HepG2 (cell line): Measurements from ENCODE around the gene GTF2H1. TPM values are rescaled to one million over a fixed set of nuclear protein-coding genes. Genes with fewer than 3 reads are reported as not detected.

Experiments
- FOXK2 ChIP-seq: fragments of 450-650 bp; IDR thresholded peaks from 2 replicates; pipeline ENCODE4 v1.6.1; 2016
- JUNB ChIP-seq: sonication (generic); formaldehyde crosslinking; IDR thresholded peaks from 2 replicates; pipeline ENCODE4 v1.8.0; 2022; ENCODE audit warnings: missing genetic modification reagents, mild to moderate bottlenecking, borderline replicate concordance
- NFAT5 ChIP-seq: sonication (generic); formaldehyde crosslinking; IDR thresholded peaks from 2 replicates; pipeline ENCODE4 v1.4.0; 2020; ENCODE audit warnings: missing genetic modification reagents
- ZKSCAN5 ChIP-seq: sonication (generic); formaldehyde crosslinking; IDR thresholded peaks from 2 replicates; pipeline ENCODE4 v1.5.1; 2020; ENCODE audit warnings: mild to moderate bottlenecking, missing genetic modification reagents
- ZNF17 ChIP-seq: sonication (generic); formaldehyde crosslinking; IDR thresholded peaks from 2 replicates; pipeline ENCODE4 v1.5.0; 2020; ENCODE audit warnings: mild to moderate bottlenecking, missing genetic modification reagents
- ZNF225 ChIP-seq: sonication (generic); formaldehyde crosslinking; IDR thresholded peaks from 2 replicates; pipeline ENCODE4 v1.4.0; 2020; ENCODE audit warnings: mild to moderate bottlenecking, missing genetic modification reagents
- ZNF614 ChIP-seq: IDR thresholded peaks from 2 replicates; pipeline ENCODE4 v1.6.1; 2018; ENCODE audit warnings: missing biosample characterization, missing genetic modification reagents, inconsistent platforms, borderline replicate concordance
- ZNF746 ChIP-seq: sonication (generic); formaldehyde crosslinking; IDR thresholded peaks from 2 replicates; pipeline ENCODE4 v1.8.0; 2022; ENCODE audit warnings: mild to moderate bottlenecking, missing genetic modification reagents
- polyA plus RNA-seq, 8 experiments: library from polyadenylated mRNA; depleted of rRNA in 3 of 8; stranded (reverse) in 7 of 8; unstranded in 1 of 8; fragments of >200 nt; fragmentation: Illumina TruSeq in 4 of 8; extraction: Trizol in 4 of 8; gene quantifications; 2 replicates each; pipeline versions ENCODE4 v1.2.1 to v1.2.3, GENCODE V29; 2011 to 2016; ENCODE audit warnings: low read depth in 4 of 8, missing spikeins in 1 of 8, mixed read lengths in 1 of 8; ENCODE audit not compliant: insufficient read depth in 1 of 8
- total RNA-seq, 5 experiments: library from RNA; depleted of rRNA; stranded (reverse); fragments of >200 nt; fragmentation: Illumina TruSeq; extraction: Trizol; gene quantifications; 2 replicates each; pipeline ENCODE4 v1.2.3, GENCODE V29; 2016; ENCODE audit warnings: low read depth in 1 of 5
- TF ChIP-seq, protein P1 (sequence below): sonication (generic); formaldehyde crosslinking; conservative IDR thresholded peaks from 2 replicates; pipeline ENCODE4 v1.4.0; 2020; ENCODE audit warnings: missing genetic modification reagents

Gene GTF2H1
- total and polyA plus RNA-seq, 2 of the 13 experiments (the other 11 are each of a cell fraction or from before 2014, with no cell fraction given), result 15.7 to 51.4 TPM

- no peak for TF ChIP-seq NFAT5 (CRISPR knock-in tag)
- TF ChIP-seq ZKSCAN5, result 0 out of 2 replicates have a peak, but pooled peaks have one; percentile 5
- TF ChIP-seq FOXK2, result peak; percentile 82
- TF ChIP-seq ZNF746, result peak; percentile 89
- no peak for TF ChIP-seq ZNF17 (CRISPR knock-in tag)
- TF ChIP-seq, protein P1, sequence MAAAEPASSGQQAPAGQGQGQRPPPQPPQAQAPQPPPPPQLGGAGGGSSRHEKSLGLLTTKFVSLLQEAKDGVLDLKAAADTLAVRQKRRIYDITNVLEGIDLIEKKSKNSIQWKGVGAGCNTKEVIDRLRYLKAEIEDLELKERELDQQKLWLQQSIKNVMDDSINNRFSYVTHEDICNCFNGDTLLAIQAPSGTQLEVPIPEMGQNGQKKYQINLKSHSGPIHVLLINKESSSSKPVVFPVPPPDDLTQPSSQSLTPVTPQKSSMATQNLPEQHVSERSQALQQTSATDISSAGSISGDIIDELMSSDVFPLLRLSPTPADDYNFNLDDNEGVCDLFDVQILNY (CRISPR knock-in tag), result peak; percentile 88
- 0 out of 2 replicates have a peak, but pooled peaks have one; percentile 56 for TF ChIP-seq JUNB (CRISPR knock-in tag)
- TF ChIP-seq ZNF614 (CRISPR knock-in tag), result 0 out of 2 replicates have a peak, but pooled peaks have one; percentile 33
- peak; percentile 97 for TF ChIP-seq ZNF225
Measured at GRCh38 chr11:18321969-18322711, at the start of gene GTF2H1, which contains the start of gene HPS5 (continued).
